HepG2 (cell line): ENCODE results near the gene ZNF513. TPM values are rescaled to one million over a fixed set of nuclear protein-coding genes. Genes with fewer than 3 reads are reported as not detected.
A peak's percentile ranks its signal among the peaks of the same experiment; 100 is the strongest.

Experiments used
- AHDC1 ChIP-seq: sonication (generic); formaldehyde crosslinking; IDR thresholded peaks from 2 replicates; pipeline ENCODE4 v1.5.1; 2020; ENCODE audit warnings: mild to moderate bottlenecking, missing genetic modification reagents, borderline replicate concordance
- ARNTL ChIP-seq: sonication (generic); formaldehyde crosslinking; IDR thresholded peaks from 2 replicates; pipeline ENCODE4 v1.4.0; 2020; ENCODE audit warnings: mild to moderate bottlenecking, missing genetic modification reagents
- CREB1 ChIP-seq, 2 experiments: fragments of 450-650 bp in 1 of 2; IDR thresholded peaks; 2 replicates each; pipeline ENCODE4 v1.6.1; 2016 to 2017; ENCODE audit warnings: control low read depth in 1 of 2, mild to moderate bottlenecking in 1 of 2, missing compliant biosample characterization in 1 of 2, missing genetic modification characterization in 1 of 2
- JDP2 ChIP-seq: sonication (generic); formaldehyde crosslinking; IDR thresholded peaks from 2 replicates; pipeline ENCODE4 v1.8.1; 2022; ENCODE audit warnings: missing genetic modification reagents, borderline replicate concordance
- MAF1 ChIP-seq: sonication (generic); formaldehyde crosslinking; IDR thresholded peaks from 2 replicates; pipeline ENCODE4 v1.5.0; 2020; ENCODE audit warnings: missing genetic modification reagents, borderline replicate concordance
- MAFG ChIP-seq: sonication (generic); formaldehyde crosslinking; IDR thresholded peaks from 2 replicates; pipeline ENCODE4 v1.5.1; 2020; ENCODE audit warnings: mild to moderate bottlenecking, missing genetic modification reagents
- MLLT10 ChIP-seq: sonication (generic); formaldehyde crosslinking; IDR thresholded peaks from 2 replicates; pipeline ENCODE4 v1.4.0; 2020; ENCODE audit warnings: missing genetic modification reagents
- NONO ChIP-seq, 2 experiments: fragments of 450-650 bp in 1 of 2; sonication (generic) in 1 of 2; formaldehyde crosslinking in 1 of 2; IDR thresholded peaks in 1 of 2; conservative IDR thresholded peaks in 1 of 2; 2 replicates each; pipeline versions ENCODE4 v1.6.1 to v1.8.0; 2017 to 2022; ENCODE audit warnings: mild to moderate bottlenecking in 1 of 2, missing genetic modification reagents in 1 of 2, moderate library complexity in 1 of 2
- PBX2 ChIP-seq: IDR thresholded peaks from 2 replicates; pipeline ENCODE4 v1.6.1; 2016; ENCODE audit warnings: control low read depth
- POLR2A ChIP-seq, 2 experiments: IDR thresholded peaks; 2 replicates each; pipeline ENCODE4 v1.6.1; 2011; ENCODE audit warnings: low read depth in 2 of 2, low read length in 2 of 2, mild to moderate bottlenecking in 1 of 2, moderate library complexity in 1 of 2; ENCODE audit not compliant: insufficient read depth in 1 of 2
- RFX1 ChIP-seq: fragments of 450-650 bp; IDR thresholded peaks from 2 replicates; pipeline ENCODE4 v1.6.1; 2017
- RXRA ChIP-seq: sonication (generic); formaldehyde crosslinking; IDR thresholded peaks from 2 replicates; pipeline ENCODE4 v1.5.1; 2020; ENCODE audit warnings: missing genetic modification reagents
- TARDBP ChIP-seq: sonication (generic); formaldehyde crosslinking; IDR thresholded peaks from 2 replicates; pipeline ENCODE4 v1.8.0; 2022; ENCODE audit warnings: mild to moderate bottlenecking, missing genetic modification reagents
- WIZ ChIP-seq: sonication (generic); formaldehyde crosslinking; IDR thresholded peaks from 2 replicates; pipeline ENCODE4 v1.5.1; 2020; ENCODE audit warnings: mild to moderate bottlenecking, missing genetic modification reagents
- ZBTB38 ChIP-seq: sonication (generic); formaldehyde crosslinking; IDR thresholded peaks from 2 replicates; pipeline ENCODE4 v1.5.1; 2020; ENCODE audit warnings: mild to moderate bottlenecking, missing genetic modification reagents
- ZKSCAN1 ChIP-seq: fragments of 150-350 bp; IDR thresholded peaks from 2 replicates; pipeline ENCODE4 v1.6.1; 2014; ENCODE audit warnings: low read length
- ZNF225 ChIP-seq: sonication (generic); formaldehyde crosslinking; IDR thresholded peaks from 2 replicates; pipeline ENCODE4 v1.4.0; 2020; ENCODE audit warnings: mild to moderate bottlenecking, missing genetic modification reagents
- ZNF30 ChIP-seq: sonication (generic); formaldehyde crosslinking; IDR thresholded peaks from 2 replicates; pipeline ENCODE4 v1.5.0; 2020; ENCODE audit warnings: mild to moderate bottlenecking, missing genetic modification reagents
- ZNF34 ChIP-seq: sonication (generic); formaldehyde crosslinking; IDR thresholded peaks from 2 replicates; pipeline ENCODE4 v1.4.0; 2020; ENCODE audit warnings: mild to moderate bottlenecking, missing genetic modification reagents, borderline replicate concordance
- ZNF547 ChIP-seq: sonication (generic); formaldehyde crosslinking; IDR thresholded peaks from 2 replicates; pipeline ENCODE4 v1.5.1; 2020; ENCODE audit warnings: mild to moderate bottlenecking, missing genetic modification reagents
- ZNF567 ChIP-seq: sonication (generic); formaldehyde crosslinking; IDR thresholded peaks from 2 replicates; pipeline ENCODE4 v1.8.1; 2023; ENCODE audit warnings: mild to moderate bottlenecking, missing genetic modification reagents, borderline replicate concordance
- ZNF569 ChIP-seq: sonication (generic); formaldehyde crosslinking; IDR thresholded peaks from 2 replicates; pipeline ENCODE4 v1.5.0; 2020; ENCODE audit warnings: mild to moderate bottlenecking, missing genetic modification reagents, moderate library complexity, borderline replicate concordance
- ZNF773 ChIP-seq: sonication (generic); formaldehyde crosslinking; IDR thresholded peaks from 2 replicates; pipeline ENCODE4 v1.4.0; 2020; ENCODE audit warnings: missing genetic modification reagents, borderline replicate concordance
- ZNF775 ChIP-seq: sonication (generic); formaldehyde crosslinking; IDR thresholded peaks from 2 replicates; pipeline ENCODE4 v1.4.0; 2020; ENCODE audit warnings: missing genetic modification reagents, mild to moderate bottlenecking, moderate library complexity, borderline replicate concordance
- ZNF839 ChIP-seq: sonication (generic); formaldehyde crosslinking; IDR thresholded peaks from 2 replicates; pipeline ENCODE4 v1.4.0; 2020; ENCODE audit warnings: missing genetic modification reagents, mild to moderate bottlenecking, borderline replicate concordance
- polyA plus RNA-seq, 8 experiments: library from polyadenylated mRNA; depleted of rRNA in 3 of 8; stranded (reverse) in 7 of 8; unstranded in 1 of 8; fragments of >200 nt; fragmentation: Illumina TruSeq in 4 of 8; extraction: Trizol in 4 of 8; gene quantifications; 2 replicates each; pipeline versions ENCODE4 v1.2.1 to v1.2.3, GENCODE V29; 2011 to 2016; ENCODE audit warnings: low read depth in 4 of 8, missing spikeins in 1 of 8, mixed read lengths in 1 of 8; ENCODE audit not compliant: insufficient read depth in 1 of 8
- total RNA-seq, 5 experiments: library from RNA; depleted of rRNA; stranded (reverse); fragments of >200 nt; fragmentation: Illumina TruSeq; extraction: Trizol; gene quantifications; 2 replicates each; pipeline ENCODE4 v1.2.3, GENCODE V29; 2016; ENCODE audit warnings: low read depth in 1 of 5

The ZNF513 gene
- total and polyA plus RNA-seq, 2 of the 13 experiments (the other 11 are each of a cell fraction or from before 2014, with no cell fraction given), result 4.9 to 6.3 TPM

- TF ChIP-seq AHDC1 (CRISPR knock-in tag) (no peak), PBX2 (CRISPR knock-in tag) (no peak), ZNF567 (0 out of 2 replicates have a peak, but pooled peaks have one; percentile 25), RFX1 (no peak), ZNF225 (CRISPR knock-in tag) (no peak), MAF1 (CRISPR knock-in tag) (peak; percentile 35; the same call in 1 of the 2 replicates), NONO (IDR thresholded peaks at IDR 0.05) (no peak), NONO (CRISPR knock-in tag; conservative IDR thresholded peaks at IDR 0.05) (no peak), ZNF775 (CRISPR knock-in tag) (no peak), ZNF569 (no peak), ZNF839 (CRISPR knock-in tag) (peak; percentile 36; the same call in 1 of the 2 replicates), ZNF547 (CRISPR knock-in tag) (no peak), TARDBP (CRISPR knock-in tag) (no peak), ZBTB38 (no peak), RXRA (peak; percentile 11; the same call in 1 of the 2 replicates), POLR2A (IDR thresholded peaks at IDR 0.05; ENCODE audit: insufficient read depth in 1 of 2, low read depth in 2 of 2, low read length in 2 of 2) (no peak), ZKSCAN1 (no peak), CREB1 (IDR thresholded peaks at IDR 0.05) (no peak), CREB1 (CRISPR knock-in tag; IDR thresholded peaks at IDR 0.05) (no peak), MLLT10 (CRISPR knock-in tag) (no peak), ZNF30 (peak; percentile 46; the same call in 1 of the 2 replicates), ZNF34 (no peak), JDP2 (CRISPR knock-in tag) (no peak), ARNTL (CRISPR knock-in tag) (0 out of 2 replicates have a peak, but pooled peaks have one; percentile 16), MAFG (CRISPR knock-in tag) (no peak), WIZ (CRISPR knock-in tag) (no peak), ZNF773 (CRISPR knock-in tag) (no peak)
Observed at GRCh38 chr2:27408601-27409320, 28.2 kb upstream of the ZNF513 start (continued).
